ENCODE results near the gene GPR83.
"Not testable (repeated sequence)": the region's sequence is repeated elsewhere in the genome, so short reads cannot be mapped to it uniquely, and the experiment has no call there.

The GPR83 gene

GRCh38 chr11:94396282-94396681 is 4.9 kb downstream of the GPR83 start:
- TF ChIP-seq CTCF (IDR thresholded peaks at IDR 0.05; ENCODE audit: low read depth, low read length, missing control alignments): no peak
- in situ Hi-C loops (cut with HindIII; ENCODE audit: low sequenced_read_pairs): no loop called here

GRCh38 chr11:94391937-94392336 is 9.3 kb downstream of the GPR83 start:
- in situ Hi-C loops (cut with HindIII; ENCODE audit: low sequenced_read_pairs); DNase-seq (ENCODE audit: low read depth); H3K4me3 ChIP-seq (ENCODE audit: low read depth, low read length): not testable (repeated sequence)

More at GRCh38 chr11:94396282-94396681, 4.9 kb downstream of the GPR83 start:
- DNase-seq (ENCODE audit: low read depth): no peak
- no peak overlapping the region for H3K4me3 ChIP-seq (ENCODE audit: low read depth, low read length)

- DNase-seq (ENCODE audit: low read depth): no peak
- H3K4me3 ChIP-seq (ENCODE audit: low read depth, low read length): no peak overlapping the region
- in situ Hi-C loops (cut with HindIII; ENCODE audit: low sequenced_read_pairs): no loop called here
- TF ChIP-seq CTCF (IDR thresholded peaks at IDR 0.05; ENCODE audit: low read depth, low read length, missing control alignments): no peak
Observed at GRCh38 chr11:94379613-94380012, 21.6 kb downstream of the GPR83 start.

GRCh38 chr11:94376841-94377240 is 24.4 kb downstream of the GPR83 start:
- TF ChIP-seq CTCF (IDR thresholded peaks at IDR 0.05; ENCODE audit: low read depth, low read length, missing control alignments): no peak
- in situ Hi-C loops (cut with HindIII; ENCODE audit: low sequenced_read_pairs): no loop called here
- no peak for DNase-seq (ENCODE audit: low read depth)
- no peak overlapping the region for H3K4me3 ChIP-seq (ENCODE audit: low read depth, low read length)

- H3K4me3 ChIP-seq (ENCODE audit: low read depth, low read length); DNase-seq (ENCODE audit: low read depth); in situ Hi-C loops (cut with HindIII; ENCODE audit: low sequenced_read_pairs): not testable (repeated sequence)
Observed at GRCh38 chr11:94370576-94370975, 30.6 kb downstream of the GPR83 start.

GRCh38 chr11:94350850-94351563 is 50.2 kb downstream of the GPR83 start:
- DNase-seq (ENCODE audit: low read depth); in situ Hi-C loops (cut with HindIII; ENCODE audit: low sequenced_read_pairs); H3K4me3 ChIP-seq (ENCODE audit: low read depth, low read length): not testable (repeated sequence)

GRCh38 chr11:94346311-94346710 is 54.9 kb downstream of the GPR83 start:
- in situ Hi-C loops (cut with HindIII; ENCODE audit: low sequenced_read_pairs); H3K4me3 ChIP-seq (ENCODE audit: low read depth, low read length); DNase-seq (ENCODE audit: low read depth): not testable (repeated sequence)

GRCh38 chr11:94343495-94343894 is 57.7 kb downstream of the GPR83 start:
- H3K4me3 ChIP-seq (ENCODE audit: low read depth, low read length): no peak overlapping the region
- DNase-seq (ENCODE audit: low read depth): no peak
- in situ Hi-C loops (cut with HindIII; ENCODE audit: low sequenced_read_pairs): no loop called here
- no peak for TF ChIP-seq CTCF (IDR thresholded peaks at IDR 0.05; ENCODE audit: low read depth, low read length, missing control alignments)

GRCh38 chr11:94342250-94342649 is 59.0 kb downstream of the GPR83 start:
- TF ChIP-seq CTCF (IDR thresholded peaks at IDR 0.05; ENCODE audit: low read depth, low read length, missing control alignments): no peak
- in situ Hi-C loops (cut with HindIII; ENCODE audit: low sequenced_read_pairs): no loop called here
- DNase-seq (ENCODE audit: low read depth): no peak
- H3K4me3 ChIP-seq (ENCODE audit: low read depth, low read length): no peak overlapping the region
